ENCODE results near the gene PARP1. TPM values are rescaled to one million over a fixed set of nuclear protein-coding genes. Genes with fewer than 3 reads are reported as not detected.

The PARP1 gene
- total RNA-seq, 2 experiments from 2014 or later = 167 to 187 TPM

DNA sequence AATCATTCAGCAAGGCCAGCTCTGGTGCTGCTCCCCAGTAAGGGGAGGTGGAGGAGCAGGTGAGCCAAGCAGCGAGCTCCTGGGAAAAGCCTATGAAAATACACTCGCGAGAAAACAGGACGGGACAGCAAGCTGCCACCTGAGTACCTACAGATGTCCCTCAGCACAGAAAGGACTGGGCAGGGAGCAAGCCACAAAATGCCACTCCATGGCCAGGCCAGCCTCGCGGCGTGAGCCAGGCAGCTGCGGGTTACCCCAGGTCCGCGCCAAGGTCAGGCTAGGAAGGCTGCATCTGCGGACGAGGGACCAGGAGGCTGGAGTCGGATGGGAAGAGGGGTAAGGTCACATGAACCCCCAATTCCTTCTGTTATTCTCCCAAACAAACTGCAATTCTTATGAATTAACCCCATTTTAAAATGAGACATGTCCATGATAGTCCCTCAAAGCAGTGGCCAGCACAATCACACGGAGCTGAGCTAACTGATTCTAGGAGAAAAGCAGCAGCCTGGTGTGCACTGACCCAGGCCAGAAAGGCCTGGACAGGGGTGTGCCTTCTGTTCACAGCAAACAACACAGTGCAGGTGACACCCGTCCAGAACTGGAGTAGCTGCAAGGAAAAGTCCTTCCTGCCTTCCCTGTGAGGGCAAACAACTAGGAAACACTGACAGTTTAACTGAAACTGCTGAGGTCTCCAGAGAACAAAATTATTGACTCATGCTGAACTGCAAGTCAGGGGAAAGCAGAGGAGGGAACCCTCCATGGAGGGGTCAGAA is 26.5 kb downstream of the PARP1 start:
- Mint-ChIP-seq H3K27ac (no peak overlapping the region), H3K27me3 (no peaks in the 10 kb centered on the region), H3K36me3 (ENCODE audit: low read depth) (peaks cover 69% of the 10 kb centered on the region), H3K9me3 (no peaks in the 10 kb centered on the region), H3K4me3 (no peak overlapping the region), H3K4me1 (peaks cover 12% of the 10 kb centered on the region)
- DNase-seq = no peak
- ChIA-PET POLR2A (no interaction called here), CTCF (no interaction called here)

DNA sequence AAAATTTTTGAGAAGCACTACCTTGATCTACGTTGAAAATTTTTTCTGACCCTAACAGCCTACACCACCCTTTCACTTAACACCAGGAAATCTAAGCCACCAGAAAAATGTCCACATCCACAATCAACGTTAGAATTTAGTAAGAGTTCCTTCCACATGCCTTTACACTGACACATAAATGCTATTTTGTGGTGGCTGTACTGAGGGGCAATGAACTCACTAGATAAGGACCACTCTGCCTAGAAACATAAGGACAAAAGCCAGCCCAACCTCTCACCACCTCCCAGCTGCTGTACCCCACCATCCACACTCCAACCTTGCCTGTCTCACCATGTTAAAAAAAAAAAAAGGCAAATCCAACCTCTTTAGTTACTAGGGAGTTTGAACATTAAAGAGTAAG is 29.8 kb downstream of the PARP1 start:
- no peak overlapping the region for H3K4me3 Mint-ChIP-seq
- POLR2A ChIA-PET = no interaction called here
- H3K27ac Mint-ChIP-seq = no peak overlapping the region
- H3K36me3 Mint-ChIP-seq (ENCODE audit: low read depth) = peaks cover 66% of the 10 kb centered on the region
- peaks cover 12% of the 10 kb centered on the region for H3K4me1 Mint-ChIP-seq
- CTCF ChIA-PET = interaction anchor here (0.9 kb wide), 1 partner anchor 30 kb away, joined by 3 read pairs; the partner anchor contains the start of gene PARP1
- no peak for DNase-seq
- no peaks in the 10 kb centered on the region for H3K9me3 Mint-ChIP-seq
- no peaks in the 10 kb centered on the region for H3K27me3 Mint-ChIP-seq

DNA sequence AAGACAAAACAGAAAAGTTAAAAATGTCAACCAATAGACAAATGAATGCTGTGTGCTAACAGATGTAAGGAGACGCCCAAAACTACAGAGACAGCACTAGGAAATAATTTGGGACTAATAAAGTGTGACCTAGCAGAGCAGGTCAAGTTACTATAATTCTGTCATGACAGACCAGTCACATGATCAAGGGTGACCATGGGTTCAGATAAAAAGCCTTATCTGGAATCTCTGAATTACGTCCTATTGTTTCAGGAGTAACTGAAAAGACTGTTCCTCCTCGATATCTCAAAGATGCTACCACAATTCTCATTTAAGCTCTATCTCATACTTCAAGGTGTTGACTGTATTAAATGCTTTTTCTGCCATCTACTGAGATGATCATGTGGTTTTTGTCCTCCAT is 31.6 kb downstream of the PARP1 start:
- H3K4me1 Mint-ChIP-seq = peaks cover 12% of the 10 kb centered on the region
- no peaks in the 10 kb centered on the region for H3K27me3 Mint-ChIP-seq
- H3K9me3 Mint-ChIP-seq = no peaks in the 10 kb centered on the region
- H3K4me3 Mint-ChIP-seq = no peak overlapping the region
- H3K36me3 Mint-ChIP-seq (ENCODE audit: low read depth) = peaks cover 68% of the 10 kb centered on the region
- no peak overlapping the region for H3K27ac Mint-ChIP-seq
- ChIA-PET POLR2A (no interaction called here), CTCF (interaction anchor here (0.6 kb wide), 1 partner anchor 231 kb away, joined by 3 read pairs; no protein-coding TSS in a partner anchor)
- DNase-seq = no peak

DNA sequence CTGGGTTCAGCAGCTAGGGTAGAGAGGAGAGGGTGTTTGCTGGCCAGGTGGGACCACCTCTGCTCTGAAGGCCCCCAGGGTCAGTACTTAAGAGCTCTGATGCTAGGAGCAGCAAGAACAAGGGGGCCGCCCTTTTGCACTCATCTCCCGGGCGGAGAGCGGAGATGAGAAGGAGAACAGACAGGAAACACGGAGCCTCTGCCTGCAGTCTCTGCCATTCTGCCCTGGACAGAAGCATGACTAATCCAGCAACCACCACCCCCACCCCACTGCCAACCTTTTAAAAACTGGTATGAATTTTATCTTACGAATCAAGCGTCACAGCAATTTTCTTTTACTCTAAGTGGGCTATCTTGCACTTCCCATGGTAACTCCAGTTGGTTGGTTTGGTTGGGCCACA is 34.5 kb downstream of the PARP1 start:
- H3K4me1 Mint-ChIP-seq = no peaks in the 10 kb centered on the region
- no peak overlapping the region for H3K27ac Mint-ChIP-seq
- ChIA-PET CTCF (interaction anchor here (0.5 to 0.8 kb wide), 2 partner anchors 35 to 118 kb away, joined by 3 read pairs; partner anchors contain the start of gene PARP1), POLR2A (no interaction called here)
- no peak for DNase-seq
- H3K36me3 Mint-ChIP-seq (ENCODE audit: low read depth) = peaks cover 54% of the 10 kb centered on the region
- H3K9me3 Mint-ChIP-seq = no peaks in the 10 kb centered on the region
- H3K4me3 Mint-ChIP-seq = no peak overlapping the region
- no peaks in the 10 kb centered on the region for H3K27me3 Mint-ChIP-seq

DNA sequence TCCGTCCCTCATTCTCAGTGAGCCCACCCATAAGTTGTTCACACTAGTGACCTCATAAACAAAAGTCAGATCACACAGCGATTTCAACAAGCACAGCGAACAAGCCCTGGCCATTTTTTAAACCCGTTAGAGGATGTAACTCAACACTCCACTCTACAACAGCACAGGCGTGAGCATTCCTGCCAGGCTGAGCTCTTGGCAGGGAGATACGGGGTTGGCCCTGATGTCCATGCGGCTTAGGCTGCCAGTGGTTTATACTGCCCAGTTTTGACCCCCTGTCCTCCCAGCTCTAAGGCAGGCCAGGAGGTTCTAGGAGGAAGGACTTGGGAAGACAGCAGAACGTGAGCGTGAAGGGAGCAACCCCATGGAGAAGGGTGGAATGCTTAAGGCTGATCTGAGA is 35.0 kb downstream of the PARP1 start:
- H3K27ac Mint-ChIP-seq = no peak overlapping the region
- DNase-seq = no peak
- H3K4me3 Mint-ChIP-seq = no peak overlapping the region
- peaks cover 50% of the 10 kb centered on the region for H3K36me3 Mint-ChIP-seq (ENCODE audit: low read depth)
- ChIA-PET POLR2A (no interaction called here), CTCF (no interaction called here)
- H3K27me3 Mint-ChIP-seq = no peaks in the 10 kb centered on the region
- H3K4me1 Mint-ChIP-seq = no peaks in the 10 kb centered on the region
- no peaks in the 10 kb centered on the region for H3K9me3 Mint-ChIP-seq

DNA sequence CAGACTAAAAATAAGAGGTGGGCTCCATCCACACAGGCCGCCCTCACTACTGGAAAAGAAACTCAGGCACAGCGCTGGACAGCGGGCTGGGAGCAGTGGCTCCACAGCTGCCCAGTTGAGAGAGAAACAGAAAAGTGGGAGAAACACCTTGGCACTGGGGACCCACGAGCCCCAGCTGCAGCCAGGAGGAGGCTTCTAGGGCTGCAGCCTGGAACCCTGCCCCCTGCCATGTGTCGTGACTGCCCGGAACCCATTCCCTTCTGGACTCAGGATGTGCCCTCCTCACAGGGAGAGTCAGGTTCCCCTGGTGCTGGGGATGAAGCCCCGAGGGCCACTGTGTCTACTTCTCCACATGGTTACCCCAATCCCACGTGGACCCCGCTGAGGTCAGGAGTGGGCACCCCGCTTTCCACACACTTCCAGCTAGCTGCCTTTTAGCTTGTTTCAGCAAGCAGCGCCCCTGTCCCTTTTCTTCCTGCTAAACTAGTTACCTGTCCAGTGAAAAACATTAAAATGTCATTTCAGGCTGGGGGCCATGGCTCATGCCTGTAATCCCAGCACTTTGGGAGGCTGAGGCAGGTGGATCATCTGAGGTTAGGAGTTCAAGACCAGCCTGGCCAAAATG is 35.9 kb downstream of the PARP1 start:
- peak overlapping the region; percentile 19 for H3K27ac Mint-ChIP-seq
- no peaks in the 10 kb centered on the region for H3K27me3 Mint-ChIP-seq
- H3K36me3 Mint-ChIP-seq (ENCODE audit: low read depth) = peaks cover 48% of the 10 kb centered on the region
- no peak overlapping the region for H3K4me3 Mint-ChIP-seq
- H3K4me1 Mint-ChIP-seq = no peaks in the 10 kb centered on the region
- ChIA-PET CTCF (no interaction called here), POLR2A (no interaction called here)
- no peak for DNase-seq
- H3K9me3 Mint-ChIP-seq = no peaks in the 10 kb centered on the region

DNA sequence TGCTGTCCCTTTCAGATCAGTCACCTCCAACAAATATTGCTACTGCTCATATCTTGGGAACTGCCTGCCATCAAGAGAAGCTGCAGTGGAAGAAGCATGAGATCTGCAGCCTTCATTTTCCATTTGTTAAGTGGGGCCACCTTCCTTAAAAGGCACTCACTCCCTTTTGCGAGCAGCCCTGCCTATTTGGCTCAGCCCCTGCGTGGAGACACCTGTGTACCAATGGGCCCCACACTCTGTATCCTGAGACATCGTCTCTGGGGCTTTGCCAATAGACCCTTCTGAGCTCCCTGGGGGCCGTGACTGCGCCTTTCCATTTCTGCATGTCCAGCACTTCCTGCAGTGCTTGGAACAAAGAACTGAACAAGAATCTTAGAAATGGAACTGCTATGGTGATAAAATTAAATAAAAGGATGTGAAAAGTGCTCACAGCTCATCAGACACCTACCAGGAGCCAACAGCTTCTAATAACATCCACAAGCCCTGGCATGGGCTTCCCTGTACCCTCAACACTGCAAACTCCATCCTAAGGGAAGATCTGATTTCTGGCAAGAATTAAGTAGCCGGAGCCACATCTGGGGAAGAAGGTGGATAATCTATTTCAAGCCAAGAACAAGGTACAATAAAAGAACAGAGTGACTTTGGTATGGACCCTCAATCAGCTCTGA is 36.7 kb downstream of the PARP1 start:
- DNase-seq = no peak
- H3K4me1 Mint-ChIP-seq = no peaks in the 10 kb centered on the region
- no peaks in the 10 kb centered on the region for H3K27me3 Mint-ChIP-seq
- H3K9me3 Mint-ChIP-seq = no peaks in the 10 kb centered on the region
- no peak overlapping the region for H3K27ac Mint-ChIP-seq
- H3K36me3 Mint-ChIP-seq (ENCODE audit: low read depth) = peaks cover 44% of the 10 kb centered on the region
- ChIA-PET CTCF (no interaction called here), POLR2A (no interaction called here)
- H3K4me3 Mint-ChIP-seq = no peak overlapping the region

DNA sequence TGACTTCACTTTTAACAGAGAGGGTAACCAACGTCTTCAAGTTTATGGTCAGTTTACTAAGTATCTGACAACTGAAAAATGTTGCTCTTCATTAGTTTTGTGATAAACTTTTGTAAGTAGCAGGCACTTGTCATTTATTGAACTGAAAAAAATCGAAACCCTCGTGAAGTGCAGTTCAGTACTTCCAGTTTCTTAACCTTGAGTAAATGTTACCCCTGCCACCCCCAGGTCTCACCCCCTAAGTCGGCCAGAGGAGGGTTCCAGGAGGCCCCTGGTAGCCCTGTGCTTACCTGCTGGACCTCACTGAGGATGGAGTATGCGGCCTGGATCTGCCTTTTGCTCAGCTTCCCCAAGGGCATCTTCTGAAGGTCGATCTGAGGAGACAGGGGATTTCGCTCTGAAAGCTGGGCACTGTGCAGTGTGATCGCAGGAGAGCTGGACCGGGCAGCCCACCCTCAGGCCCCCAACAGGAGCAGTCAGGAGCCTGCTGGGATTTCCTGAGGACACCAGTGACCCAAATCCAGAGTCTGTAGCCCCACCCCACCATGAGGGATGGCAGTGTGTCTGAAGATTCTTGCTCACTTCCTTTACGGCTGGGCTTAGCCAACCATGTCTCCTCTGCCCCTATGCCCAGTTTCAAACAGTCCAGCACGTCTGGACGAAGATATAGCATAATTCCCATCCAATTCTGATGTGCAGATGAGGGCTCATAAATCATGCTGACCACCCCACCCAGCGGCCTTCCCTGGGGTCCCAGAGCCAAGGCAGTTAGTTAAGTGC is 37.6 kb downstream of the PARP1 start:
- Mint-ChIP-seq H3K4me3 (no peak overlapping the region), H3K4me1 (no peaks in the 10 kb centered on the region), H3K27ac (no peak overlapping the region), H3K9me3 (no peaks in the 10 kb centered on the region), H3K36me3 (ENCODE audit: low read depth) (peaks cover 47% of the 10 kb centered on the region), H3K27me3 (no peaks in the 10 kb centered on the region)
- no peak for DNase-seq
- CTCF ChIA-PET = no interaction called here
- POLR2A ChIA-PET = no interaction called here

DNA sequence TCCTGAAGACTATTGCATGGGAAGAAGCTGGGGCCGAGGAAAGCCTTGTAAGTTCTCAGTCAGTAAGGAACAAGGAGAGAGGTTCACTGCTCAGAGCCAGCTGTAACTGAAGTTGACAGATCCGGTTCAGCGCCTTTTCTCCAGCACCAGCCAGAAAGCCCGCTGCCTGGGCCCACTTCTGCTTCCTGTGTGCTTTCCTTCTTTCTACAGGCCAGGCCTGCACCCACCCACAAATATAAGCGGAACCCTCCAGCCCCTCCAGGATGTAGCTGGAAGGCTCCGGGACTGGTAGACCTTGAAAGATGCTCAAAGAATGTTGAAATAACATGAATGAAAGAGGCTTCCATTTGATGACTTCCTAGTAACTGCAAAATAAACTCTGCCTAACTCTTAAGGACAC is 38.8 kb downstream of the PARP1 start:
- no peak overlapping the region for H3K4me3 Mint-ChIP-seq

DNA sequence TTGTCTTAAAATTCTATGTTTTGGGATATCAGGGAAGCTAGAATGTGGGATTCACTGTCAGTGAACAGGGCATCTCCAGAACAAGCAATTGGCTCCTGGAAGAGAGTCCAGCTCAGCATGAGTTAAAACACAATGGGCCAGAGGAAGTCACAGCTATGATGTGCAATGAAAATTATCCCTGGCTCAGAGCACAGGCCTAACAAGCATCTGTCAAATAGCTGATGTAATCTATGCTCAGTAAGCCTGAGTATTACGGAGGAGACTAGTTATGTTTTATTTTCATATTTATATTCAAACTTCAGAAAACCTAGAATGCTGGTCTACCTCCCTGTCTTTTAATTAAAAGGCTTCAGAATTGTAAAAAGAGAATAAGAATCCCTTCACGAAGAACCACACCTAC is 41.6 kb downstream of the PARP1 start:
- H3K4me1 Mint-ChIP-seq = no peaks in the 10 kb centered on the region
- ChIA-PET POLR2A (no interaction called here), CTCF (interaction anchor here (0.7 to 1.5 kb wide), 3 partner anchors 13 to 27 kb away, joined by 3 to 4 read pairs (median 3); no protein-coding TSS in a partner anchor)
- no peaks in the 10 kb centered on the region for H3K27me3 Mint-ChIP-seq
- H3K27ac Mint-ChIP-seq = no peak overlapping the region
- no peaks in the 10 kb centered on the region for H3K9me3 Mint-ChIP-seq
- peaks cover 55% of the 10 kb centered on the region for H3K36me3 Mint-ChIP-seq (ENCODE audit: low read depth)
- DNase-seq = no peak
- H3K4me3 Mint-ChIP-seq = no peak overlapping the region

More for the DNA sequence above, 38.8 kb downstream of the PARP1 start:
- Mint-ChIP-seq H3K4me1 (no peaks in the 10 kb centered on the region), H3K9me3 (no peaks in the 10 kb centered on the region), H3K36me3 (ENCODE audit: low read depth) (peaks cover 47% of the 10 kb centered on the region), H3K27ac (no peak overlapping the region), H3K27me3 (no peaks in the 10 kb centered on the region)
- ChIA-PET CTCF (interaction anchor here (0.7 kb wide), 1 partner anchor 136 kb away, joined by 3 read pairs; no protein-coding TSS in a partner anchor), POLR2A (no interaction called here)
- DNase-seq = no peak

DNA sequence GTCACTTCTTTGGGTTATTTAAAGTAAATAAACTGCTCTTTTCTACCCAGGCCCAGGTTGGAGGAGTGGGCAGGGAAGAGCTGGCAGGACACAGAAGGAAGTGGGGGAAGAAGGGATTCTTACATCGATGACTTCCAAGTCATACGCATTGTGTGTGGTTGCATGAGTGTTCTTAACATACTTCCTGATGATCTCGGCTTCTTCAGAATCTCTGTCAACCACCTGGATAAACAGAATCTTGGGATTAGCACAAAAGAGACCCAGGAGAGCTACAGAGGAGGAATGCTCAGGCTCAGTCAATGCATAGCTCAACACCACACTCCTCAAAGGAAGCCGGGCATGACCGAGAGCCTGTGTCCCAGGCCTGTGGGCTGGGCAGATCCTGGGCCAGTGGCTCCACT is 42.1 kb downstream of the PARP1 start:
- DNase-seq = no peak
- H3K27me3 Mint-ChIP-seq = no peaks in the 10 kb centered on the region
- H3K9me3 Mint-ChIP-seq = no peaks in the 10 kb centered on the region
- ChIA-PET CTCF (interaction anchor here (0.7 to 1.4 kb wide), 2 partner anchors 13 to 26 kb away, joined by 3 read pairs; no protein-coding TSS in a partner anchor), POLR2A (no interaction called here)
- H3K4me1 Mint-ChIP-seq = no peaks in the 10 kb centered on the region
- no peak overlapping the region for H3K27ac Mint-ChIP-seq
- peaks cover 58% of the 10 kb centered on the region for H3K36me3 Mint-ChIP-seq (ENCODE audit: low read depth)
- no peak overlapping the region for H3K4me3 Mint-ChIP-seq

DNA sequence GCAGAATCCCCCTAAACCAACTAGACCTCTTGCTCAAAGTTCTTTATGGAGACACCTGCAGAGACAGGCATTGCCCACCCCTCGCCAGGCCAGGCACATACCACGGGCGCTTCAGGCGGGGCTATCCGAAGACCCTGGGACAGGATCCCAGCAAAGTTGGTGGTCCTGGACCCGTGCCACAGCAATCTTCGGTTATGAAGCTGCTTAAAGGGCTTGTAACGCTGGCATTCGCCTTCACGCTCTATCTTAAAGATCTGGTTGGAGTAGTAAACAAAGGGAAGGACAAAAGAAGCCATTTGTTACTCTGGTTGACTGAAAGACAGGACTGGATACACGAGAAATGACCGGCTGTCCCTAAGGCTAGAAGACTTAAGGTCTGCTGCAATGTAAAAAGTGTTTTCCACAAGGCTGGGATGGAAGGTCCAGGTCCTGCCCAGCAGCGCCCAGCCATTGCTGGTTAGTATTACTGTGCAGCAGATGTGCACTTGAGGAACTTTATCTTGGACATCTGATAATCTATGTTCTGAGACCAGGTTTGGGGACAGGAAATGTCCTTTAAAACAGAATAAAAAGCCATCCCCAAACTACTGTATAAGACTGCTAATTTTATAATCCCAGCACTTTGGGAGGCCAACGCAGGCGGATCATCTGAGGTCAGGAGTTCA is 42.9 kb downstream of the PARP1 start:
- Mint-ChIP-seq H3K9me3 (no peaks in the 10 kb centered on the region), H3K36me3 (ENCODE audit: low read depth) (peaks cover 62% of the 10 kb centered on the region), H3K4me3 (no peak overlapping the region), H3K27me3 (no peaks in the 10 kb centered on the region), H3K27ac (no peak overlapping the region), H3K4me1 (no peaks in the 10 kb centered on the region)
- ChIA-PET POLR2A (no interaction called here), CTCF (no interaction called here)
- DNase-seq = no peak
